ENCODE data around the gene AXIN1.
"Not testable (repeated sequence)": the region's sequence is repeated elsewhere in the genome, so short reads cannot be mapped to it uniquely, and the experiment has no call there.

The AXIN1 gene

DNA sequence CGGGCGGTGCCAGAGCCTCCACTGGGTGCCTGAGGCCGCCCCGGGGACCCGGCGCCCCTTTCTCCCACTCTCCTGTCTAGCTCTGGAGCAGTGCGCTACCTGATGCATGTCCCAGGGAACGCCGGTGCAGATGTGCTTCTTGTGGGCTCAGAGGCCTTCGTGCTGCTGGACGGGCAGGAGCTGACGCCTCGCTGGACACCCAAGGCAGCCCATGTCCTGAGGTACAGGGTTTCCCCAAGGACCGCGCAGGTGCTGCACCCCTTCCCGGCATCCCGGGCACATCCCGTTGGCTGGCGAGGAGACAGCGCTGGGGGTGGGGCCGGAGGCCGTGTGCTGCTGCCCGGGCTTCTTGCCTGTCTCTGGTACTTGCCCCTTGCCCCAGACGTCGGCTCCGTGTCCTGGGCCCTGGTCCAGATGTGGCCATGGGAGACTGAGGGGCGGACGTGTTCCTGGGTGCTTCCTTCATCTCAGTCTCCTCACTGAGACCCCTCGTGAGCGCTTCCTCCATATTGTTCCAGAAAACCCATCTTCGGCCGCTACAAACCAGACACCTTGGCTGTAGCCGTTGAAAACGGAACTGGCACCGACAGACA lies 89.2 kb downstream of the AXIN1 start:
- DNase-seq: no peak

DNA sequence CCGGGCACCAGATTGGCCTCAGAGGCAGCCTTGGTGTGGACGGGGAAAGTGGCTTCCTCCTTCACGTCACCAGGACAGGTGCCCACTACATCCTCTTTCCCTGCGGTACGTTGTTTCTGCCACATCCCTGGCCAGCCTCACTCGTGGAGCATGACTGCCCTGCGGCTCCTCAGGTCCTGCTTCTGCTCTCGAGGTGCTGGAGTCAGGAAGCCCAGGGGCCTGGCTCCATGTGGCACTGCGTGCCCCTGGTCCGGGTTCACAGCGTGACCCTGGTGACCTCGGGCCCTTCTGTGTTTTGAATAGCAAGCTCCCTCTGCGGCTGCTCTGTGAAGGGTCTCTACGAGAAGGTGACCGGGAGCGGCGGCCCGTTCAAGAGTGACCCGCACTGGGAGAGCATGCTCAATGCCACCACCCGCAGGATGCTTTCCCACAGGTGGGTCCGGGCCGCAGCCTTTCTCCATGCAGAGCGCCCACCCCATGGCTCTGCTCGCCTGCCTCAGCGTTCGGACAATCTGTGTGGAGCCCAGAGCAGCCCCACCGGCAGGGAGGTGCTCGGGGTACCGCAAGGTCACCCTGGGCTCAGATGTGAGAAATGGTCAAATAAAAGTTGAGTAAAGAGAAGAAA lies 90.3 kb downstream of the AXIN1 start:
- DNase-seq: no peak

DNA sequence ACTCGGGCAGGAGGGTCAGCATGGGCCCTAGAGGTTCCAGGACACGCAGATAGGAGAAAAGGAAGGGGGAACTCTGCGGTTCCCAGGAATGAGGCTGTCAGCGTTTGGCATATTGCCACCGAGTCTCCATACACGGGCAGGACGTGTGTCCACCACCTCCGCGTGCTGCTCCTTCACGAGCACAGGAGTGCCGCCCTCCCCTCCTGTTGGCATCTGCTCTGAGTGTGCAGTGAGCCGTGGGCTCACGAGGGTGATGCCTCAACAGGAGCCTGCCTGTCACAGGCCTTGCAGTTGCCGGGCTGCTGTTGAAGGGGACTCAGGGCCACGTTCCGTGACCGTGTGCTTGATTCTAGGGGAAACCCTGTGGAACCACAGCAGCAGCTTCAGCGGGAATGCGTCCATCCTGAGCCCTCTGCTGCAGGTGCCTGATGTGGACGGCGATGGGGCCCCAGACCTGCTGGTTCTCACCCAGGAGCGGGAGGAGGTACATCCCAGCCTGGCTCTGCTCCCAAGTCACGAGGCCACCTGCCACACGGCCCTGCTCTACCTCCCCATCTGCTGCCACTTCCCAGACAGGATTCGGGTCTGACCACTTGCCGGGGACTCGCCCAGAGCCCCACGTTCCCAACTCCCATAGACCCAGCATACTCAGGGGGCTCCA lies 91.4 kb downstream of the AXIN1 start:
- DNase-seq: no peak

GRCh38 chr16:260326-260725 lies 92.2 kb downstream of the AXIN1 start:
- no peak for DNase-seq

DNA sequence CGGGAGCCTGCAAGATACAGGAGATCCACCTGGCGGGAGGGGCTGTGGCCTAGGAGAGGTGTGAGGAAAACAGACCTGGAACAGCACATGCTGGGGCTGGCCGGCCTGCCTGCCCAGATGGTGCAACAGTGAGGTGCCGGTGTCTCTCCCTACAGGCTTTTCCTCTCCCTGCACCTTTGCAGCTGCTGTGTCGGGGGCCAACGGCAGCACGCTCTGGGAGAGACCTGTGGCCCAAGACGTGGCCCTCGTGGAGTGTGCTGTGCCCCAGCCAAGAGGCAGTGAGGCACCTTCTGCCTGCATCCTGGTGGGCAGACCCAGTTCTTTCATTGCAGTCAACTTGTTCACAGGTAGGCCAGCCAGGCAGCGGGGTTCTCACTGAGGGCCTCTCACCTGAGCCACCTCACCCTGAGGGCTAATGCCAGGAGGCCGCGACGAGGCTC lies 92.7 kb downstream of the AXIN1 start:
- no peak for DNase-seq

- no peak for DNase-seq
These were observed 93.3 kb downstream of the AXIN1 start for GRCh38 chr16:259226-259625.

DNA sequence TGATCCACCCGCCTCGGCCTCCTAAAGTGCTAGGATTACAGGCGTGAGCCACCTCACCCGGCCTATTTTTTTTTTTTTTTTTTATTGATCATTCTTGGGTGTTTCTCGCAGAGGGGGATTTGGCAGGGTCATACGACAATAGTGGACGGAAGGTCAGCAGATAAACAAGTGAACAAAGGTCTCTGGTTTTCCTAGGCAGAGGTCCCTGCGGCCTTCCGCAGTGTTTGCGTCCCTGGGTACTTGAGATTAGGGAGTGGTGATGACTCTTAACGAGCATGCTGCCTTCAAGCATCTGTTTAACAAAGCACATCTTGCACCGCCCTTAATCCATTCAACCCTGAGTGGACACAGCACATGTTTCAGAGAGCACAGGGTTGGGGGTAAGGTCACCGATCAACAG lies 94.4 kb downstream of the AXIN1 start:
- DNase-seq: not testable (repeated sequence)

- DNase-seq: no peak
These were observed 97.3 kb downstream of the AXIN1 start for GRCh38 chr16:255183-255582.

DNA sequence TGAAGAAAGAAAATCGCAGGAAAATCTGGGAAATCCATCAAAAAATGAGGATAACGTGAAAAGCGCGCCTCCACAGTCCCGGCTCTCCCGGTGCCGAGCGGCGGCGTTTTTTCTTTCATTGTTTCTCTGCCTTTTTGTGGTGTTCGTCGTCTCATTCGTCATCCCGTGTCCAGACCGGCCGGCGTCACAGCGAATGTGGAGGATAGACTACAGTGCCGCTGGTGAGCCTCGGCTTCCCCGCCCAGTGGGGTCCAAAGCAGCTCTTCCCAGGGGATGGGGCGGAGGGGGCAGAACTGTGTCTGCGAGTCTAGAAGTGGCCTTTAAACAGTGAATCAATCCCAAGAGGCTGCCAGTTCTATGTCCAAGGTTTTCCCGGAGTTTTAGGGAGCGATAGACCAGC lies 98.1 kb downstream of the AXIN1 start:
- no peak for DNase-seq

- DNase-seq: no peak
These were observed 98.7 kb downstream of the AXIN1 start for GRCh38 chr16:253833-254232.

DNA sequence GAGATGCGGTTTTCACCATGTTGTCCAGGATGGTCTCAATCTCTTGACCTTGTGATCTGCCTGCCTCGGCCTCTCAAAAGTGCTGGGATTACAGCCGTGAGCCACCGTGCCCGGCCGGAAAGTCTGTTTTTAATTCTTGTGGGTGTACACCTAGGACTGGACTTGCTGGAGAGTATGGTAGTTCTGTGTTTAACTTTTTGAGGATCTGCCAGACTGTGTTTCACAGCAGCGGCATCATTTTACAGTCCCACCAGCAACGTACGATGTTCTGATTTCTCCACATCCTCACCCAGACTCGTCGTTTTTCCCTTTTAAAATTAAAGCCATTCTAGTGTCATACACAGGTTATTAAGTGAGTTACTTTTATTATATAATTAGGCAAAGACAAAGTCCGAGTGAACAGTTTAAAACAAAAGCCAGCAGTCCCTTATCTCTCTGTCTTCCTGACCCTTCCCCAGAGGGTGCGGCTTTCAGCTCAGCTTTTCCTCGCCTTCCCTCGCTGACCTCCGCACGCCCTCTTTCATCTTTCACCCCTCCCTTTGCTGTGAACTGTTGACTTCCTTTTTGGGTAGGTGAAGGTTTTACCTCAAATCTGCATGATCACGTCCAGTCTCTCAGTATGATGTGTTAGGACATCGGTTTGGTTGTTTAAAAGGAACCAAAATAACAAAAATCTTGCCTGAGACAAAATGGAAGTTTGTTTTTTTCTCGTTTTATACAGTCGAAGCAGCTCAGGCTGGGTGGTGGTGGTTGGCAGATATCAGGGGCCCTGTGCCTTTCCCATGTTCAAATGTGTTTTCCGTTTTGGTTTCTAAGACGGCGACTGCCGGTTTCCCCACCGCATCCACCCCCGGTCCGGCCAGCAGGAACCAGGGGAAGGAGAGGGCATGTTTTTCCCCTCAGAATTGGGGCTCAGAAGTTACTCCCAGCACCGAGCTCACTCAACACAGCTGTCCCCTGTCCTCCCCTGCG lies 99.9 kb downstream of the AXIN1 start:
- peak; percentile 50 for DNase-seq

- no peak for DNase-seq
These were observed 103.1 kb downstream of the AXIN1 start for GRCh38 chr16:249431-249830.

DNA sequence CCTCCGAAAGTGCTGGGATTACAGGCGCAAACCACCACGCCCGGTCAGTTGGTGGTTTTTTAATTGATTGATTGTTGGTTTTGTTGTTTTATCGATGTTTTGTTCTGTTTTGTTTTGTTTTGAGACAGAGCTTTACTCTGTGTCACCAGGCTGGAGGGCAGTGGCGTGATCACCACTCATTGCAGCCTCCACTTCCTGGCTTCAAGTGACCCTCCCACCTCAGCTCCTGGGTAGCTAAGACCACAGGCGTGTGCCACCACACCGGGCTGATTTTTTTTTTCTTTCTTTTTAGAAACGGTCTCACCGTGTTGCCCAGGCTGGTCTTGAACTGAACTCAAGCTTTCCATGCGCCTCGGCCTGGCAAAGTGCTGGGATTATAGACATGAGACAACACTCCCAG lies 105.5 kb downstream of the AXIN1 start:
- no peak for DNase-seq

DNA sequence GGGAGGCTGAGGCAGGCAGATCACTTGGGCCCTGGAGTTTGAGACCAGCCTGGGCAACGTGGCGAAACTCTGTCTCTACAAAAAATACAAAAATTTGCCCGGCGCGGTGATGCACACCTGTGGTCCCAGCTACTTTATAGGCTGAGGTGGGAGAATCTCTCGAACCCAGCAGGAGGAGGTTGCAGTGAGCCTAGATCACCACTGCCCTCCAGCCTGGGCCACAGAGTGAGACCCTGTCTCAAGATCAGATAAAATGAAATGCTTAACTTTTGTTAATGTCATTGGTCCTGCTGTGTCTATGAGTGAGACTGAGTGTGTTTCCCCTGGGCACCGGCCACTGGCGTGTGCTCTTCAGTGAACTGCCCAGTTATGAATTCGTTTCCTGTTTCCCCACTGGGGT lies 107.4 kb downstream of the AXIN1 start:
- no peak for DNase-seq

- DNase-seq: no peak
These were observed 109.2 kb downstream of the AXIN1 start for GRCh38 chr16:243348-243747.

GRCh38 chr16:242281-242680 lies 110.2 kb downstream of the AXIN1 start:
- no peak for DNase-seq

DNA sequence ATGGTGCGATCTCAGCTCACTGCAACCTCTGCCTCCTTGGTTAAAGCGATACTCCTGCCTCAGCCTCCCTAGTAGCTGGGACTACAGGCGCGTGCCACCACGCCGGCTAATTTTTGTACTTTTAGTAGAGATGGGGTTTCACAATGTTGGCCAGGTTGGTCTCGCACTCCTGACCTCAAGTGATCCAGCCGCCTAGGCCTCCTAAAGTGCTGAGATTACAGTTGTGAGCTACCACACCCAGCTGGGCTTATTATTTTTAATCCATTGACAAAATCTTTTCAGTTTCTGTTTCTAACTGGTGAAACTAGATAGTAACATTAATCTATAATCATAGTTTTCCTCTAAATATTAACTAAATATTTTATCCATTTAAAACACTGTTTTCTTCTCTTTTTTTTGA lies 112.0 kb downstream of the AXIN1 start:
- DNase-seq: no peak

- DNase-seq: no peak
These were observed 112.6 kb downstream of the AXIN1 start for GRCh38 chr16:239948-240277.

Data from KG1 (cell line).